Ureter (tissue), 1 donor: ENCODE data around the gene ROR1. TPM values are rescaled to one million over a fixed set of nuclear protein-coding genes. Genes with fewer than 3 reads are reported as not detected.

Source experiments
- DNase-seq: peaks from one replicate; pipeline ENCODE4 v3.0.0-alpha.2; 2020; ENCODE audit warnings: low spot score
- total RNA-seq: library from RNA; stranded (reverse); gene quantifications from one replicate; pipeline ENCODE4 v1.2.4, GENCODE V29; 2023
- donor health status: DM: yes; HTN: yes; CAD: no.

The ROR1 gene
- total RNA-seq, 1 donor from 2014 or later, result 6.2 TPM

- no peak for DNase-seq
Observed at GRCh38 chr1:64228167-64228957, 454.5 kb downstream of the ROR1 start.

GRCh38 chr1:64229307-64229706, 455.5 kb downstream of the ROR1 start:
- DNase-seq, result no peak

Other genes starting within 250 kb of the ROR1 start
- 32.9 TPM for gene PGM1, start 180.6 kb upstream of the ROR1 start, total RNA-seq